Neural cell (in vitro differentiated cells): ENCODE measurements around the gene ASTN1.

Source experiments
- CTCF ChIP-seq: fragments of 450-650 bp; IDR thresholded peaks from 2 replicates; pipeline ENCODE4 v1.5.1; 2014; ENCODE audit warnings: antibody characterized with exemption, mild to moderate bottlenecking, moderate library complexity; ENCODE audit not compliant: poor library complexity, severe bottlenecking
- EP300 ChIP-seq: fragments of 450-650 bp; conservative IDR thresholded peaks from 2 replicates; pipeline ENCODE4 v1.6.1; 2014; ENCODE audit warnings: antibody characterized with exemption, mild to moderate bottlenecking, moderate library complexity; ENCODE audit not compliant: poor library complexity, severe bottlenecking
- EZH2 ChIP-seq: fragments of 200-600, 300-800 bp; shearing (Covaris generic), sonication (generic); IDR thresholded peaks from 2 replicates; pipeline ENCODE4 v1.6.1; 2014; ENCODE audit warnings: antibody characterized with exemption, low read length, borderline replicate concordance, mild to moderate bottlenecking; ENCODE audit not compliant: insufficient read depth, poor library complexity, severe bottlenecking
- RAD21 ChIP-seq: fragments of 450-650 bp; conservative IDR thresholded peaks from 2 replicates; pipeline ENCODE4 v1.6.1; 2014; ENCODE audit warnings: antibody characterized with exemption, mild to moderate bottlenecking, moderate library complexity
- TF ChIP-seq, protein P1 (sequence below): IDR thresholded peaks from 2 replicates; pipeline ENCODE4 v1.6.1; 2012; ENCODE audit warnings: borderline replicate concordance

- no peak for TF ChIP-seq CTCF
- TF ChIP-seq RAD21, result no peak
- TF ChIP-seq EP300, result no peak
- TF ChIP-seq EZH2, result no peak
- TF ChIP-seq, protein P1, sequence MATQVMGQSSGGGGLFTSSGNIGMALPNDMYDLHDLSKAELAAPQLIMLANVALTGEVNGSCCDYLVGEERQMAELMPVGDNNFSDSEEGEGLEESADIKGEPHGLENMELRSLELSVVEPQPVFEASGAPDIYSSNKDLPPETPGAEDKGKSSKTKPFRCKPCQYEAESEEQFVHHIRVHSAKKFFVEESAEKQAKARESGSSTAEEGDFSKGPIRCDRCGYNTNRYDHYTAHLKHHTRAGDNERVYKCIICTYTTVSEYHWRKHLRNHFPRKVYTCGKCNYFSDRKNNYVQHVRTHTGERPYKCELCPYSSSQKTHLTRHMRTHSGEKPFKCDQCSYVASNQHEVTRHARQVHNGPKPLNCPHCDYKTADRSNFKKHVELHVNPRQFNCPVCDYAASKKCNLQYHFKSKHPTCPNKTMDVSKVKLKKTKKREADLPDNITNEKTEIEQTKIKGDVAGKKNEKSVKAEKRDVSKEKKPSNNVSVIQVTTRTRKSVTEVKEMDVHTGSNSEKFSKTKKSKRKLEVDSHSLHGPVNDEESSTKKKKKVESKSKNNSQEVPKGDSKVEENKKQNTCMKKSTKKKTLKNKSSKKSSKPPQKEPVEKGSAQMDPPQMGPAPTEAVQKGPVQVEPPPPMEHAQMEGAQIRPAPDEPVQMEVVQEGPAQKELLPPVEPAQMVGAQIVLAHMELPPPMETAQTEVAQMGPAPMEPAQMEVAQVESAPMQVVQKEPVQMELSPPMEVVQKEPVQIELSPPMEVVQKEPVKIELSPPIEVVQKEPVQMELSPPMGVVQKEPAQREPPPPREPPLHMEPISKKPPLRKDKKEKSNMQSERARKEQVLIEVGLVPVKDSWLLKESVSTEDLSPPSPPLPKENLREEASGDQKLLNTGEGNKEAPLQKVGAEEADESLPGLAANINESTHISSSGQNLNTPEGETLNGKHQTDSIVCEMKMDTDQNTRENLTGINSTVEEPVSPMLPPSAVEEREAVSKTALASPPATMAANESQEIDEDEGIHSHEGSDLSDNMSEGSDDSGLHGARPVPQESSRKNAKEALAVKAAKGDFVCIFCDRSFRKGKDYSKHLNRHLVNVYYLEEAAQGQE, result no peak
Observed at GRCh38 chr1:177001556-177001955, 163.0 kb downstream of the ASTN1 start.
